Hindlimb muscle (tissue), 1 donor: ENCODE data around the gene ARHGAP8. TPM values are rescaled to one million over a fixed set of nuclear protein-coding genes. Genes with fewer than 3 reads are reported as not detected.

ENCODE experiments used
- DNase-seq: peaks from one replicate; pipeline ENCODE4 v3.0.0-alpha.2; 2013
- polyA plus RNA-seq: library from polyadenylated mRNA; unstranded; fragments of 120-200 nt; gene quantifications from one replicate; pipeline ENCODE4 v1.2.1, GENCODE V29; 2013; ENCODE audit not compliant: insufficient read length

Gene ARHGAP8
- polyA plus RNA-seq, 1 donor, result 0.99 TPM

GRCh38 chr22:44726439-44726838 lies 25.9 kb upstream of the ARHGAP8 start:
- no peak for DNase-seq

- DNase-seq, result no peak
Measured at GRCh38 chr22:44727148-44727547, 25.2 kb upstream of the ARHGAP8 start.

GRCh38 chr22:44727709-44728108 lies 24.7 kb upstream of the ARHGAP8 start:
- no peak for DNase-seq

- DNase-seq, result peak; percentile 77
Measured at GRCh38 chr22:44728761-44729324, 23.5 kb upstream of the ARHGAP8 start.

GRCh38 chr22:44729391-44730021 lies 22.9 kb upstream of the ARHGAP8 start:
- DNase-seq, result peak; percentile 92

- DNase-seq, result peak; percentile 58
Measured at GRCh38 chr22:44730022-44730393, 22.4 kb upstream of the ARHGAP8 start.

- no peak for DNase-seq
Measured at GRCh38 chr22:44730490-44731356, 21.7 kb upstream of the ARHGAP8 start.

- DNase-seq, result no peak
Measured at GRCh38 chr22:44731357-44731970, 20.9 kb upstream of the ARHGAP8 start.

GRCh38 chr22:44732017-44732561 lies 20.3 kb upstream of the ARHGAP8 start:
- no peak for DNase-seq

GRCh38 chr22:44732661-44733060 lies 19.7 kb upstream of the ARHGAP8 start:
- no peak for DNase-seq

GRCh38 chr22:44733426-44734106 lies 18.8 kb upstream of the ARHGAP8 start:
- DNase-seq, result no peak

- DNase-seq, result no peak
Measured at GRCh38 chr22:44734278-44734677, 18.1 kb upstream of the ARHGAP8 start.

- DNase-seq, result no peak
Measured at GRCh38 chr22:44734801-44735517, 17.4 kb upstream of the ARHGAP8 start.

GRCh38 chr22:44735518-44736428 lies 16.6 kb upstream of the ARHGAP8 start:
- DNase-seq, result peak; percentile 68

- DNase-seq, result no peak
Measured at GRCh38 chr22:44736581-44737405, 15.6 kb upstream of the ARHGAP8 start.

- DNase-seq, result no peak
Measured at GRCh38 chr22:44737406-44738346, 14.7 kb upstream of the ARHGAP8 start.

- DNase-seq, result no peak
Measured at GRCh38 chr22:44738347-44738715, 14.0 kb upstream of the ARHGAP8 start.

- no peak for DNase-seq
Measured at GRCh38 chr22:44739024-44739423, 13.4 kb upstream of the ARHGAP8 start.
